Right lobe of liver (tissue), 4 donors: ENCODE results near the gene CCDC186.

Experiments used
- CTCF ChIP-seq, 4 donors: fragments of 200-600 bp in 3 of 4; fragments of 450-650 bp in 1 of 4; IDR thresholded peaks; one replicate each; pipeline versions ENCODE4 v1.5.1 to v1.8.0; 2016 to 2022; ENCODE audit warnings: antibody characterized with exemption in 4 of 4, mild to moderate bottlenecking in 2 of 4
- POLR2A ChIP-seq: fragments of 450-650 bp; IDR thresholded peaks from one replicate; pipeline ENCODE4 v1.6.1; 2017; ENCODE audit warnings: antibody characterized with exemption, mild to moderate bottlenecking
- donor health status: DM: no; HTN: no; CAD: no.
- donor health status: DM: no; HTN: no; CAD: no.
- donor health status: DM: no; HTN: yes; CAD: no.

DNA sequence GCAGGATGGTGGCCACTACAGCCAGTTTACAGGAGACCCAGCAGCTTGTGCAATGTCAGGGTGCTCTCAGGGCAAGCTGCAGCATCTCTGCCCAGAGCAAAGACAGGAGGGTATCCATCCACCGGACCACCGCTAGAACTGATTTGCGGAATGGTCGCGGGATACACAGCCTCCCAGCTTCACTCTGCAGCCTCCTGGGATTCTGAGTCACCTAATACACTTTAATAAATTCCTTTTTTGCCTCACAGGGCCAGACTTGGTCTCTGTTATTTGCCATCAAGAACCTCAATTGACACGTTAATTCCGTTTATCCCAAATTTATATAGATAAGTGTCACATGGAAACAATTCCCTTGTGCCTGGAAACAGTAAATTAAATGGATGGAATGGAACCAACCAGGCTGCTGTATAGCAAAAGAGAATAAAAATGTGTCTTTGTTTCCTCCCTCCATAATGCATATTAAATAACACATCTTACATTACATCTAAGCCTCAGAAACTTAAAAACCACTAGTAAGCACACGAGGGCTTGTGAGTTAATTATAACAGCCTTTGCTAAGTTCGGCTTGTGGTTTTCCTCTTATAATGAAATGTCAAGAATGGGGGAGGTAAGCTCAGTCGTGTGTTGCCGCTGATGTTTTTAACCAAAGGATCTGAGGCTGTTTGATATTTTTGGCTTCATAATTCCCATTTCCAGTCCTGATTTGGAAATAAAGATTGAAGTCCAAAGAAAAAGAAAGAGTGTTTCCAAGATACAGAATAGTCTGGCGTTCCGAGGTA, 78.3 kb downstream of the CCDC186 start:
- TF ChIP-seq POLR2A: no peak
- TF ChIP-seq CTCF (IDR thresholded peaks at IDR 0.05): no peak
